GM21529 (cell line): ENCODE results near the gene TMEM158.

Experiments used
- ATAC-seq: cut with Tn5 transposase; IDR thresholded peaks from one replicate; pipeline ENCODE4 v1.9.1; 2021; ENCODE audit not compliant: unreplicated experiment

TMEM158 gene

GRCh38 chr3:45226206-45226915 lies at the start of gene TMEM158:
TMEM158 (minus strand) TSS chr3:45226287; CDS start chr3:45226027, 260 bp downstream.
- peak; percentile 79 for ATAC-seq

- ATAC-seq, result no peak
Measured at GRCh38 chr3:45275006-45275704, 49.1 kb upstream of the TMEM158 start.

GRCh38 chr3:45273681-45274515 lies 47.8 kb upstream of the TMEM158 start:
- ATAC-seq, result no peak

GRCh38 chr3:45272828-45273470 lies 46.9 kb upstream of the TMEM158 start:
- no peak for ATAC-seq

- ATAC-seq, result no peak
Measured at GRCh38 chr3:45272032-45272810, 46.1 kb upstream of the TMEM158 start.

- no peak for ATAC-seq
Measured at GRCh38 chr3:45269952-45270351, 43.9 kb upstream of the TMEM158 start.

- ATAC-seq, result no peak
Measured at GRCh38 chr3:45267097-45267496, 41.0 kb upstream of the TMEM158 start.

- no peak for ATAC-seq
Measured at GRCh38 chr3:45261333-45262110, 35.4 kb upstream of the TMEM158 start.

- no peak for ATAC-seq
Measured at GRCh38 chr3:45259133-45259532, 33.0 kb upstream of the TMEM158 start.

GRCh38 chr3:45258317-45258716 lies 32.2 kb upstream of the TMEM158 start:
- no peak for ATAC-seq

- ATAC-seq, result no peak
Measured at GRCh38 chr3:45253316-45253715, 27.2 kb upstream of the TMEM158 start.

- ATAC-seq, result no peak
Measured at GRCh38 chr3:45252826-45253225, 26.7 kb upstream of the TMEM158 start.

- no peak for ATAC-seq
Measured at GRCh38 chr3:45249391-45249790, 23.3 kb upstream of the TMEM158 start.

GRCh38 chr3:45246241-45246640 lies 20.2 kb upstream of the TMEM158 start:
- ATAC-seq, result no peak

- no peak for ATAC-seq
Measured at GRCh38 chr3:45244356-45244755, 18.3 kb upstream of the TMEM158 start.

GRCh38 chr3:45241206-45241605 lies 15.1 kb upstream of the TMEM158 start:
- no peak for ATAC-seq

GRCh38 chr3:45240292-45240691 lies 14.2 kb upstream of the TMEM158 start:
- ATAC-seq, result no peak

- ATAC-seq, result no peak
Measured at GRCh38 chr3:45239254-45239653, 13.2 kb upstream of the TMEM158 start.

GRCh38 chr3:45236964-45237363 lies 10.9 kb upstream of the TMEM158 start:
- no peak for ATAC-seq

- no peak for ATAC-seq
Measured at GRCh38 chr3:45235409-45235808, 9.3 kb upstream of the TMEM158 start.
